Vagina (tissue), 2 donors: Measurements from ENCODE around the gene TOR2A.

Experiments
- POLR2A ChIP-seq, 2 donors: fragments of 450-650 bp; IDR thresholded peaks; one replicate each; pipeline ENCODE4 v1.6.1; 2017; ENCODE audit warnings: antibody characterized with exemption in 2 of 2, mild to moderate bottlenecking in 2 of 2, moderate library complexity in 2 of 2
- POLR2AphosphoS5 ChIP-seq, 2 donors: sonication (generic); formaldehyde crosslinking; IDR thresholded peaks; one replicate each; pipeline ENCODE4 v1.9.0; 2017; ENCODE audit warnings: antibody characterized with exemption in 2 of 2, mild to moderate bottlenecking in 2 of 2, low read depth in 1 of 2; ENCODE audit not compliant: insufficient read depth in 1 of 2
- TF ChIP-seq, protein P1 (sequence below), 3 experiments: fragments of 450-650 bp in 2 of 3; fragments of 200-600 bp in 1 of 3; sonication (generic) in 1 of 3; IDR thresholded peaks; one replicate each; pipeline ENCODE4 v1.5.1; 2017 to 2019; ENCODE audit warnings: antibody characterized with exemption in 3 of 3, mild to moderate bottlenecking in 2 of 3, moderate library complexity in 2 of 3

GRCh38 chr9:127712371-127712770 is 22.7 kb downstream of the TOR2A start:
- TF ChIP-seq, protein P1, sequence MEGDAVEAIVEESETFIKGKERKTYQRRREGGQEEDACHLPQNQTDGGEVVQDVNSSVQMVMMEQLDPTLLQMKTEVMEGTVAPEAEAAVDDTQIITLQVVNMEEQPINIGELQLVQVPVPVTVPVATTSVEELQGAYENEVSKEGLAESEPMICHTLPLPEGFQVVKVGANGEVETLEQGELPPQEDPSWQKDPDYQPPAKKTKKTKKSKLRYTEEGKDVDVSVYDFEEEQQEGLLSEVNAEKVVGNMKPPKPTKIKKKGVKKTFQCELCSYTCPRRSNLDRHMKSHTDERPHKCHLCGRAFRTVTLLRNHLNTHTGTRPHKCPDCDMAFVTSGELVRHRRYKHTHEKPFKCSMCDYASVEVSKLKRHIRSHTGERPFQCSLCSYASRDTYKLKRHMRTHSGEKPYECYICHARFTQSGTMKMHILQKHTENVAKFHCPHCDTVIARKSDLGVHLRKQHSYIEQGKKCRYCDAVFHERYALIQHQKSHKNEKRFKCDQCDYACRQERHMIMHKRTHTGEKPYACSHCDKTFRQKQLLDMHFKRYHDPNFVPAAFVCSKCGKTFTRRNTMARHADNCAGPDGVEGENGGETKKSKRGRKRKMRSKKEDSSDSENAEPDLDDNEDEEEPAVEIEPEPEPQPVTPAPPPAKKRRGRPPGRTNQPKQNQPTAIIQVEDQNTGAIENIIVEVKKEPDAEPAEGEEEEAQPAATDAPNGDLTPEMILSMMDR (IDR thresholded peaks at IDR 0.05), result no peak
- TF ChIP-seq POLR2A (IDR thresholded peaks at IDR 0.05) (no peak), POLR2AphosphoS5 (IDR thresholded peaks at IDR 0.05; ENCODE audit: insufficient read depth in 1 of 2, low read depth in 1 of 2) (no peak)
